HFF-Myc (cell line): ENCODE data around the gene ABAT.
"Not testable (repeated sequence)": the region's sequence is repeated elsewhere in the genome, so short reads cannot be mapped to it uniquely, and the experiment has no call there.

Source experiments
- DNase-seq: peaks from one replicate; pipeline ENCODE4 v3.0.0-alpha.2; 2011; ENCODE audit warnings: low read depth; ENCODE audit errors: extremely low read depth
- H3K4me3 ChIP-seq: replicated peaks from 2 replicates; pipeline ENCODE4 v1.5.1; 2011; ENCODE audit warnings: low read depth, mild to moderate bottlenecking, control low read depth, low read length
- CTCF ChIP-seq: IDR thresholded peaks from 2 replicates; pipeline ENCODE4 v1.5.1; 2012; ENCODE audit warnings: mild to moderate bottlenecking, low read depth, low read length, control low read depth; ENCODE audit errors: missing control alignments

ABAT gene

GRCh38 chr16:8775359-8775758, 100.9 kb downstream of the ABAT start:
- DNase-seq: no peak
- TF ChIP-seq CTCF: no peak
- no peak overlapping the region for H3K4me3 ChIP-seq

DNA sequence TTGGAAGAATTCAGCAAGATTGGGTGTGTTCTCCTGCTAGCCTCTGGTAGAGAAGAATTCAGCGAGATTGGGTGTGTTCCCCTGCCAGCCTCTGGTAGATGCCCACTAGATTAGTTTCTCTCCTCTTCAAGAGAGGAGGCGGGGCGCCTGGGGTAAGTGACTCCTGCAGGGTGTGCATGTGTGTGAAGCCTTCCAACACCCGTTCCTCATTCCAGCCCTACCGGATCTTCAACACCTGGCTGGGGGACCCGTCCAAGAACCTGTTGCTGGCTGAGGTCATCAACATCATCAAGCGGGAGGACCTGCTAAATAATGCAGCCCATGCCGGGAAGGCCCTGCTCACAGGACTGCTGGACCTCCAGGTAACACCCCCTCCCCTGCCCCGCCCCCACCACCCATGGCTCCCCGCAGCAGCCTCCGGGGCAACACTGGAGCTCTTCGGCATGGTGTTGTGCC, 101.7 kb downstream of the ABAT start:
- DNase-seq: no peak
- H3K4me3 ChIP-seq: no peak overlapping the region
- no peak for TF ChIP-seq CTCF

GRCh38 chr16:8777217-8777616, 102.8 kb downstream of the ABAT start:
- DNase-seq: no peak
- no peak overlapping the region for H3K4me3 ChIP-seq
- no peak for TF ChIP-seq CTCF

DNA sequence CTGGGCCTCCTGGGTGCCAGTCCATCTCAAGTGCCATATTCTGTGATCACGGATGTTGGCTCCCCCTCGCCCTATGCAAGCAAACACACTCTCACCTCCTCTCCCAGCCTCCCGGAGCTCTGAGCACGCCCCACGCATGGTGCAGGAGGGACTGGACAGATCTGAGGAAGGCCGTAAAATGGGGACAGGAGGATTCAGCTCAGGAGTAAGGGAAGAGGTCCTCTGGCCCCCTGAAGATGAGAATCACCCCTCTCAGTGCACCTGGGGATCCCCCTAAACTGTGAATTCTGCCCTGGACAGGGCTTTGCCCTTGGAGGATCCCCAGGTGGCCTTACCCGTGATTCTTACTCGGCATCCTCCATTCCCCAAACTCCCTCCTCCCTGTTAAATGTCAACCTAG, 107.4 kb downstream of the ABAT start:
- DNase-seq: no peak
- TF ChIP-seq CTCF: no peak
- H3K4me3 ChIP-seq: no peak overlapping the region

GRCh38 chr16:8782673-8783072, 108.3 kb downstream of the ABAT start:
- no peak for TF ChIP-seq CTCF
- H3K4me3 ChIP-seq: no peak overlapping the region
- DNase-seq: no peak

DNA sequence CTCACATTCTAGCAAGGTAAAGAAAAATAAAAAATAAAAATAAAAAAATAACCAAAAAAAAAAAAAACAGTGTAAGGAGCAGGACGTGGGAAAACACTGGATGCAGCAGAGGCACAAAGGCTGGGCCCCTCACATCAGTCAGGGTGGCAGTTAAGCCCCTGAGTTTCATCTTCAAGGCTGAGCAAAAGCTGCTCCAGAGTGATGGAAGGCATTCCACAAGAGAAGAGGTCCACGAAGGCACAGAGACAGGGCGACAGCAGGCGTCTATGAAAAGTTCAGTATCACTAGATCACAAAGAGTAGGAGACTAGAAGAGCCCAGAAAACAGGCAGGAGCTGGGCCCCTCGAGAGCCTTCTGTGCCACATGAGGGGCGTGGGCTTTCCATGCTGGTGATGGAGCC, 111.0 kb downstream of the ABAT start:
- no peak for TF ChIP-seq CTCF
- no peak overlapping the region for H3K4me3 ChIP-seq
- DNase-seq: no peak

- not testable (repeated sequence) for H3K4me3 ChIP-seq, DNase-seq
Observed at GRCh38 chr16:8786316-8786715, 111.9 kb downstream of the ABAT start.
